ENCODE data around the gene DNLZ.

The DNLZ gene

DNA sequence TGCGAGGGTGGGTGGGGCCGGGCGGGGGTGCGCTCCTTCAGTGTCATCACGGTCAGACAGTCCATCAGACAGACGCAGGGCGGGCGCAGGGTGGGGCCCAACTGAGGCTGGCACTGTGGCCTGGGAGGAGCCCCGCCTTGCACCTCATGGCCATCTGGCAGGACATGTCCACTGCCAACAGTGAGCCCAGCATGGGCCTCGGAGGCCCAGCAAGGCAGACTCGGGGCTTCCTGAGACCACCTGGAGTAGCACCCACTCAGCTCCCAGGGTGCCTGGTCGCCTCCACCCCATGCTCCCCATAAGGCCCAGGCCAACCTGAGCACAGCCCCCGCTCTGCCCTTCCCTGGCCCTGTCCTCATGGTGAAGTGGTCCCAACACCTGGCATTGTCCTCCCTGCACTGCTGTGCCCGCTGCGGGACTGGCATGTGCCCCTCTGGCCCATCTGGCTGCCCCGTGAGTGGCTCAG, 44.7 kb downstream of the DNLZ start:
- H3K4me3 ChIP-seq (ENCODE audit: low read depth, low read length): no peak overlapping the region
- H3K27ac ChIP-seq (ENCODE audit: extremely low read depth, low read depth, low read length): no peak overlapping the region
- TF ChIP-seq KLF1 (tag by site-specific recombination; IDR thresholded peaks at IDR 0.05) (peak; percentile 84), MZF1 (tag by site-specific recombination; IDR thresholded peaks at IDR 0.05; ENCODE audit: borderline replicate concordance) (no peak)
- H3K9me3 ChIP-seq (ENCODE audit: control insufficient read depth, insufficient read depth, low read depth, low read length): no peaks in the 10 kb centered on the region
- H3K36me3 ChIP-seq (ENCODE audit: control insufficient read depth in 2 of 2, insufficient read depth in 1 of 2, low read length in 2 of 2): no peaks in the 10 kb centered on the region
- ChIA-PET POLR2A (no interaction called here), CTCF (no interaction called here)
- no peaks in the 10 kb centered on the region for H3K4me1 ChIP-seq (ENCODE audit: control insufficient read depth, insufficient read depth, low read length)

GRCh38 chr9:136318111-136318775, 45.3 kb downstream of the DNLZ start:
- Histone ChIP-seq H3K27ac (ENCODE audit: extremely low read depth, low read depth, low read length) (no peak overlapping the region), H3K4me3 (ENCODE audit: low read depth, low read length) (no peak overlapping the region), H3K36me3 (ENCODE audit: control insufficient read depth in 2 of 2, insufficient read depth in 1 of 2, low read length in 2 of 2) (no peaks in the 10 kb centered on the region), H3K4me1 (ENCODE audit: control insufficient read depth, insufficient read depth, low read length) (no peaks in the 10 kb centered on the region), H3K9me3 (ENCODE audit: control insufficient read depth, insufficient read depth, low read depth, low read length) (no peaks in the 10 kb centered on the region)
- ChIA-PET POLR2A (no interaction called here), CTCF (no interaction called here)
- TF ChIP-seq ZIC2 (tag by site-specific recombination; IDR thresholded peaks at IDR 0.05): peak; percentile 77
- no peak for TF ChIP-seq ZNF747 (tag by site-specific recombination; IDR thresholded peaks at IDR 0.05)

DNA sequence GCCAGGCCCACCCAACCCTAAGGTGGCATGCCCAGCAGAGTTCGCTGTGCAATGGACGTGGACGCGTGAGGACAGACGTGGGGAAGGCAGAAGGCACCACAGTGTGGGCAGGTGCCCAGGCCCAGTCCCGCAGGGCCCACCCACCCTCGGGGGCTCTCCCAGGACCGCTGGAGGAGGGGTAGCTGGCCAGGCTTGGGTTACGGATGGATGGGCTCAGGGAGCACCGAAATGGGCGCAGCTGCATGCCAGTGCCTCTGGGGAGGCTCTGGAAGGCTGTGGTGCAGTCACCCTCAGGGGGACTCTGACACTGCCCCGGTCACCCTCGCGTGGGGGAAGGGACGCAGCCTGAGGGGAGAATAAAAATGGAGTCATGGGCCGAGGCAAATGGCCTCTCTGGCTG, 45.8 kb downstream of the DNLZ start:
- ChIA-PET CTCF (no interaction called here), POLR2A (no interaction called here)
- Histone ChIP-seq H3K4me1 (ENCODE audit: control insufficient read depth, insufficient read depth, low read length) (no peaks in the 10 kb centered on the region), H3K27ac (ENCODE audit: extremely low read depth, low read depth, low read length) (no peak overlapping the region), H3K36me3 (ENCODE audit: control insufficient read depth in 2 of 2, insufficient read depth in 1 of 2, low read length in 2 of 2) (no peaks in the 10 kb centered on the region), H3K9me3 (ENCODE audit: control insufficient read depth, insufficient read depth, low read depth, low read length) (no peaks in the 10 kb centered on the region), H3K4me3 (ENCODE audit: low read depth, low read length) (no peak overlapping the region)
- TF ChIP-seq, protein P1, sequence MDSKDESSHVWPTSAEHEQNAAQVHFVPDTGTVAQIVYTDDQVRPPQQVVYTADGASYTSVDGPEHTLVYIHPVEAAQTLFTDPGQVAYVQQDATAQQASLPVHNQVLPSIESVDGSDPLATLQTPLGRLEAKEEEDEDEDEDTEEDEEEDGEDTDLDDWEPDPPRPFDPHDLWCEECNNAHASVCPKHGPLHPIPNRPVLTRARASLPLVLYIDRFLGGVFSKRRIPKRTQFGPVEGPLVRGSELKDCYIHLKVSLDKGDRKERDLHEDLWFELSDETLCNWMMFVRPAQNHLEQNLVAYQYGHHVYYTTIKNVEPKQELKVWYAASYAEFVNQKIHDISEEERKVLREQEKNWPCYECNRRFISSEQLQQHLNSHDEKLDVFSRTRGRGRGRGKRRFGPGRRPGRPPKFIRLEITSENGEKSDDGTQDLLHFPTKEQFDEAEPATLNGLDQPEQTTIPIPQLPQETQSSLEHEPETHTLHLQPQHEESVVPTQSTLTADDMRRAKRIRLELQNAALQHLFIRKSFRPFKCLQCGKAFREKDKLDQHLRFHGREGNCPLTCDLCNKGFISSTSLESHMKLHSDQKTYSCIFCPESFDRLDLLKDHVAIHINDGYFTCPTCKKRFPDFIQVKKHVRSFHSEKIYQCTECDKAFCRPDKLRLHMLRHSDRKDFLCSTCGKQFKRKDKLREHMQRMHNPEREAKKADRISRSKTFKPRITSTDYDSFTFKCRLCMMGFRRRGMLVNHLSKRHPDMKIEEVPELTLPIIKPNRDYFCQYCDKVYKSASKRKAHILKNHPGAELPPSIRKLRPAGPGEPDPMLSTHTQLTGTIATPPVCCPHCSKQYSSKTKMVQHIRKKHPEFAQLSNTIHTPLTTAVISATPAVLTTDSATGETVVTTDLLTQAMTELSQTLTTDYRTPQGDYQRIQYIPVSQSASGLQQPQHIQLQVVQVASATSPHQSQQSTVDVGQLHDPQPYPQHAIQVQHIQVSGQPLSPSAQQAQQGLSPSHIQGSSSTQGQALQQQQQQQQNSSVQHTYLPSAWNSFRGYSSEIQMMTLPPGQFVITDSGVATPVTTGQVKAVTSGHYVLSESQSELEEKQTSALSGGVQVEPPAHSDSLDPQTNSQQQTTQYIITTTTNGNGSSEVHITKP (tag by site-specific recombination; IDR thresholded peaks at IDR 0.05): no peak
- TF ChIP-seq KLF8 (tag by site-specific recombination; IDR thresholded peaks at IDR 0.05) (no peak), HIC1 (tag by site-specific recombination; IDR thresholded peaks at IDR 0.05) (0 out of 2 replicates have a peak, but pooled peaks have one; percentile 39), MZF1 (tag by site-specific recombination; IDR thresholded peaks at IDR 0.05; ENCODE audit: borderline replicate concordance) (no peak), ZNF223 (tag by site-specific recombination; IDR thresholded peaks at IDR 0.05) (no peak)
- TF ChIP-seq, protein P2, sequence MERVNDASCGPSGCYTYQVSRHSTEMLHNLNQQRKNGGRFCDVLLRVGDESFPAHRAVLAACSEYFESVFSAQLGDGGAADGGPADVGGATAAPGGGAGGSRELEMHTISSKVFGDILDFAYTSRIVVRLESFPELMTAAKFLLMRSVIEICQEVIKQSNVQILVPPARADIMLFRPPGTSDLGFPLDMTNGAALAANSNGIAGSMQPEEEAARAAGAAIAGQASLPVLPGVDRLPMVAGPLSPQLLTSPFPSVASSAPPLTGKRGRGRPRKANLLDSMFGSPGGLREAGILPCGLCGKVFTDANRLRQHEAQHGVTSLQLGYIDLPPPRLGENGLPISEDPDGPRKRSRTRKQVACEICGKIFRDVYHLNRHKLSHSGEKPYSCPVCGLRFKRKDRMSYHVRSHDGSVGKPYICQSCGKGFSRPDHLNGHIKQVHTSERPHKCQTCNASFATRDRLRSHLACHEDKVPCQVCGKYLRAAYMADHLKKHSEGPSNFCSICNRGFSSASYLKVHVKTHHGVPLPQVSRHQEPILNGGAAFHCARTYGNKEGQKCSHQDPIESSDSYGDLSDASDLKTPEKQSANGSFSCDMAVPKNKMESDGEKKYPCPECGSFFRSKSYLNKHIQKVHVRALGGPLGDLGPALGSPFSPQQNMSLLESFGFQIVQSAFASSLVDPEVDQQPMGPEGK (tag by site-specific recombination; IDR thresholded peaks at IDR 0.05): no peak
